HepG2 (cell line): Measurements from ENCODE around the gene PKD1L1. TPM values are rescaled to one million over a fixed set of nuclear protein-coding genes. Genes with fewer than 3 reads are reported as not detected.
A peak's percentile ranks its signal among the peaks of the same experiment; 100 is the strongest.

ENCODE experiments used
- GATAD2A ChIP-seq: IDR thresholded peaks from 2 replicates; pipeline ENCODE4 v1.6.1; 2016
- KLF16 ChIP-seq, 2 experiments: sonication (generic) in 1 of 2; formaldehyde crosslinking in 1 of 2; IDR thresholded peaks; 2 replicates each; pipeline versions ENCODE4 v1.6.1 to v1.8.0; 2016 to 2023; ENCODE audit warnings: missing genetic modification reagents in 2 of 2, missing compliant biosample characterization in 1 of 2
- MXD4 ChIP-seq: IDR thresholded peaks from 2 replicates; pipeline ENCODE4 v1.6.1; 2016; ENCODE audit warnings: mild to moderate bottlenecking, missing biosample characterization, missing genetic modification reagents
- POGZ ChIP-seq: sonication (generic); formaldehyde crosslinking; IDR thresholded peaks from 2 replicates; pipeline ENCODE4 v1.4.0; 2020; ENCODE audit warnings: mild to moderate bottlenecking, missing genetic modification reagents
- RAD21 ChIP-seq: fragments of 450-650 bp; formaldehyde crosslinking; IDR thresholded peaks from 2 replicates; pipeline ENCODE4 v1.5.0; 2020; ENCODE audit warnings: mild to moderate bottlenecking
- SOX13 ChIP-seq, 3 experiments: fragments of 450-650 bp in 1 of 3; sonication (generic) in 1 of 3; formaldehyde crosslinking in 1 of 3; IDR thresholded peaks in 2 of 3; conservative IDR thresholded peaks in 1 of 3; 2 replicates each; pipeline versions ENCODE4 v1.5.0 to v1.6.1; 2016 to 2020; ENCODE audit warnings: antibody characterized with exemption in 1 of 3, mild to moderate bottlenecking in 1 of 3, missing compliant biosample characterization in 1 of 3, missing genetic modification reagents in 1 of 3, moderate library complexity in 1 of 3
- ZKSCAN1 ChIP-seq: fragments of 150-350 bp; IDR thresholded peaks from 2 replicates; pipeline ENCODE4 v1.6.1; 2014; ENCODE audit warnings: low read length
- ZNF275 ChIP-seq: sonication (generic); formaldehyde crosslinking; IDR thresholded peaks from 2 replicates; pipeline ENCODE4 v1.8.0; 2022; ENCODE audit warnings: missing genetic modification reagents, mild to moderate bottlenecking, inconsistent platforms, borderline replicate concordance
- ZNF331 ChIP-seq: sonication (generic); formaldehyde crosslinking; IDR thresholded peaks from 2 replicates; pipeline ENCODE4 v1.4.0; 2020; ENCODE audit warnings: missing genetic modification reagents
- ZNF780A ChIP-seq: sonication (generic); formaldehyde crosslinking; IDR thresholded peaks from 2 replicates; pipeline ENCODE4 v1.8.0; 2022; ENCODE audit warnings: mild to moderate bottlenecking, missing genetic modification reagents, moderate library complexity
- polyA plus RNA-seq, 8 experiments: library from polyadenylated mRNA; depleted of rRNA in 3 of 8; stranded (reverse) in 7 of 8; unstranded in 1 of 8; fragments of >200 nt; fragmentation: Illumina TruSeq in 4 of 8; extraction: Trizol in 4 of 8; gene quantifications; 2 replicates each; pipeline versions ENCODE4 v1.2.1 to v1.2.3, GENCODE V29; 2011 to 2016; ENCODE audit warnings: low read depth in 4 of 8, missing spikeins in 1 of 8, mixed read lengths in 1 of 8; ENCODE audit not compliant: insufficient read depth in 1 of 8
- total RNA-seq, 5 experiments: library from RNA; depleted of rRNA; stranded (reverse); fragments of >200 nt; fragmentation: Illumina TruSeq; extraction: Trizol; gene quantifications; 2 replicates each; pipeline ENCODE4 v1.2.3, GENCODE V29; 2016; ENCODE audit warnings: low read depth in 1 of 5
- TF ChIP-seq, protein P1 (sequence below): sonication (generic); formaldehyde crosslinking; IDR thresholded peaks from 2 replicates; pipeline ENCODE4 v1.4.0; 2020; ENCODE audit warnings: mild to moderate bottlenecking, missing genetic modification reagents
- TF ChIP-seq, protein P2 (sequence below): sonication (generic); formaldehyde crosslinking; IDR thresholded peaks from 2 replicates; pipeline ENCODE4 v1.5.0; 2020; ENCODE audit warnings: mild to moderate bottlenecking, missing genetic modification reagents, borderline replicate concordance
- TF ChIP-seq, protein P3 (sequence below): sonication (generic); formaldehyde crosslinking; IDR thresholded peaks from 2 replicates; pipeline ENCODE4 v1.4.0; 2020; ENCODE audit warnings: mild to moderate bottlenecking, missing genetic modification reagents

The PKD1L1 gene
- total and polyA plus RNA-seq, 2 of the 13 experiments (the other 11 are each of a cell fraction or from before 2014, with no cell fraction given): 0.01 TPM; not detected in 1

DNA sequence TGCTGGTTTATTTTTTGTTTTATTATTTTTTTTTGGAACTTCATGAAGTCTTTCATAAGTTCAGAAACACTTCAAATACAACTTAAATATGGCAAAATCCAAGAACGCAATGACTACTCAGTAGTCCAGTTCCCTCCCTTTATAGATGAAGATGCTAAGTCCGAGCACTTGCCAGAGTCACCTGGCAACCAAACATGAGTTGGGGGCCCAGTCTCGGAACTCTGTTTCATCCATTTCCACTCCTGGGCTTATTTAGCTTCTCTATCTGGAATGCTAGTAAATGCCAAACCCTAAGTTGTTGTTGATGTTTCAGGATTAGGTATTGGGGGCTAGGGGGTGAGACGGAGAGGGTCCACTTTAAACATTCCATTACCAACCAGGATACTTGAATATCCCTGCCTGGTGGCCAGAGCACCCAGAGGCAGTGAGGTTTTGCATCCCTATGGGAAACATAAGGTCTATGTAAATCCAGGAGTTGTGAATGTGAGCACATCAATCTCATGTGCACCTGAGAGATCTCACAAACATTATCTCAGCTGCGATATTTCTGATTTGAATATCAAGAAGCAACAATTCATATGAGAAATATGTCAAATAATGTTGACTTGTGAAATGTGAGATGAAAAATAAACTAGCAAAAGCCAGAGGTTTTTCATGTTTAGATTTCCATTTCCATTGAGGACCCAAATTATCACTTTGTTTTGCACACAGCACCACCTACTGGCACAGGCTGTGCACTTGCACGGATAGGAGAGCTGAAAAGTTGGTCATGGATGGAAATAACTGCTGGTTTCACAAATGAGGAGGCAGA lies 129.3 kb downstream of the PKD1L1 start (continued):
- TF ChIP-seq ZNF331 (CRISPR knock-in tag) (0 out of 2 replicates have a peak, but pooled peaks have one; percentile 11), POGZ (no peak), GATAD2A (CRISPR knock-in tag) (peak; percentile 55), KLF16 (CRISPR knock-in tag; IDR thresholded peaks at IDR 0.05) (peak in 1 of 2 experiments; percentile 64; a peak in 1 of 4 replicates), ZNF275 (no peak), ZKSCAN1 (no peak), SOX13 (IDR thresholded peaks at IDR 0.05) (no peak), SOX13 (CRISPR knock-in tag; conservative IDR thresholded peaks at IDR 0.05 in 1 of 2, IDR thresholded peaks at IDR 0.05 in 1 of 2) (peak in 1 of 2 experiments; percentile 15; a peak in 1 of 4 replicates), RAD21 (peak; percentile 90), MXD4 (CRISPR knock-in tag) (no peak), ZNF780A (CRISPR knock-in tag) (no peak)
- TF ChIP-seq, protein P1, sequence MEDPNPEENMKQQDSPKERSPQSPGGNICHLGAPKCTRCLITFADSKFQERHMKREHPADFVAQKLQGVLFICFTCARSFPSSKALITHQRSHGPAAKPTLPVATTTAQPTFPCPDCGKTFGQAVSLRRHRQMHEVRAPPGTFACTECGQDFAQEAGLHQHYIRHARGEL (CRISPR knock-in tag): no peak
- TF ChIP-seq, protein P2, sequence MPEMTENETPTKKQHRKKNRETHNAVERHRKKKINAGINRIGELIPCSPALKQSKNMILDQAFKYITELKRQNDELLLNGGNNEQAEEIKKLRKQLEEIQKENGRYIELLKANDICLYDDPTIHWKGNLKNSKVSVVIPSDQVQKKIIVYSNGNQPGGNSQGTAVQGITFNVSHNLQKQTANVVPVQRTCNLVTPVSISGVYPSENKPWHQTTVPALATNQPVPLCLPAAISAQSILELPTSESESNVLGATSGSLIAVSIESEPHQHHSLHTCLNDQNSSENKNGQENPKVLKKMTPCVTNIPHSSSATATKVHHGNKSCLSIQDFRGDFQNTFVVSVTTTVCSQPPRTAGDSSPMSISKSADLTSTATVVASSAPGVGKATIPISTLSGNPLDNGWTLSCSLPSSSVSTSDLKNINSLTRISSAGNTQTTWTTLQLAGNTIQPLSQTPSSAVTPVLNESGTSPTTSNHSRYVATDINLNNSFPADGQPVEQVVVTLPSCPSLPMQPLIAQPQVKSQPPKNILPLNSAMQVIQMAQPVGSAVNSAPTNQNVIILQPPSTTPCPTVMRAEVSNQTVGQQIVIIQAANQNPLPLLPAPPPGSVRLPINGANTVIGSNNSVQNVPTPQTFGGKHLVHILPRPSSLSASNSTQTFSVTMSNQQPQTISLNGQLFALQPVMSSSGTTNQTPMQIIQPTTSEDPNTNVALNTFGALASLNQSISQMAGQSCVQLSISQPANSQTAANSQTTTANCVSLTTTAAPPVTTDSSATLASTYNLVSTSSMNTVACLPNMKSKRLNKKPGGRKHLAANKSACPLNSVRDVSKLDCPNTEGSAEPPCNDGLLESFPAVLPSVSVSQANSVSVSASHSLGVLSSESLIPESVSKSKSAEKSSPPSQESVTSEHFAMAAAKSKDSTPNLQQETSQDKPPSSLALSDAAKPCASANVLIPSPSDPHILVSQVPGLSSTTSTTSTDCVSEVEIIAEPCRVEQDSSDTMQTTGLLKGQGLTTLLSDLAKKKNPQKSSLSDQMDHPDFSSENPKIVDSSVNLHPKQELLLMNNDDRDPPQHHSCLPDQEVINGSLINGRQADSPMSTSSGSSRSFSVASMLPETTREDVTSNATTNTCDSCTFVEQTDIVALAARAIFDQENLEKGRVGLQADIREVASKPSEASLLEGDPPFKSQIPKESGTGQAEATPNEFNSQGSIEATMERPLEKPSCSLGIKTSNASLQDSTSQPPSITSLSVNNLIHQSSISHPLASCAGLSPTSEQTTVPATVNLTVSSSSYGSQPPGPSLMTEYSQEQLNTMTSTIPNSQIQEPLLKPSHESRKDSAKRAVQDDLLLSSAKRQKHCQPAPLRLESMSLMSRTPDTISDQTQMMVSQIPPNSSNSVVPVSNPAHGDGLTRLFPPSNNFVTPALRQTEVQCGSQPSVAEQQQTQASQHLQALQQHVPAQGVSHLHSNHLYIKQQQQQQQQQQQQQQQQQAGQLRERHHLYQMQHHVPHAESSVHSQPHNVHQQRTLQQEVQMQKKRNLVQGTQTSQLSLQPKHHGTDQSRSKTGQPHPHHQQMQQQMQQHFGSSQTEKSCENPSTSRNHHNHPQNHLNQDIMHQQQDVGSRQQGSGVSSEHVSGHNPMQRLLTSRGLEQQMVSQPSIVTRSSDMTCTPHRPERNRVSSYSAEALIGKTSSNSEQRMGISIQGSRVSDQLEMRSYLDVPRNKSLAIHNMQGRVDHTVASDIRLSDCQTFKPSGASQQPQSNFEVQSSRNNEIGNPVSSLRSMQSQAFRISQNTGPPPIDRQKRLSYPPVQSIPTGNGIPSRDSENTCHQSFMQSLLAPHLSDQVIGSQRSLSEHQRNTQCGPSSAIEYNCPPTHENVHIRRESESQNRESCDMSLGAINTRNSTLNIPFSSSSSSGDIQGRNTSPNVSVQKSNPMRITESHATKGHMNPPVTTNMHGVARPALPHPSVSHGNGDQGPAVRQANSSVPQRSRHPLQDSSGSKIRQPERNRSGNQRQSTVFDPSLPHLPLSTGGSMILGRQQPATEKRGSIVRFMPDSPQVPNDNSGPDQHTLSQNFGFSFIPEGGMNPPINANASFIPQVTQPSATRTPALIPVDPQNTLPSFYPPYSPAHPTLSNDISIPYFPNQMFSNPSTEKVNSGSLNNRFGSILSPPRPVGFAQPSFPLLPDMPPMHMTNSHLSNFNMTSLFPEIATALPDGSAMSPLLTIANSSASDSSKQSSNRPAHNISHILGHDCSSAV: no peak
- TF ChIP-seq, protein P3, sequence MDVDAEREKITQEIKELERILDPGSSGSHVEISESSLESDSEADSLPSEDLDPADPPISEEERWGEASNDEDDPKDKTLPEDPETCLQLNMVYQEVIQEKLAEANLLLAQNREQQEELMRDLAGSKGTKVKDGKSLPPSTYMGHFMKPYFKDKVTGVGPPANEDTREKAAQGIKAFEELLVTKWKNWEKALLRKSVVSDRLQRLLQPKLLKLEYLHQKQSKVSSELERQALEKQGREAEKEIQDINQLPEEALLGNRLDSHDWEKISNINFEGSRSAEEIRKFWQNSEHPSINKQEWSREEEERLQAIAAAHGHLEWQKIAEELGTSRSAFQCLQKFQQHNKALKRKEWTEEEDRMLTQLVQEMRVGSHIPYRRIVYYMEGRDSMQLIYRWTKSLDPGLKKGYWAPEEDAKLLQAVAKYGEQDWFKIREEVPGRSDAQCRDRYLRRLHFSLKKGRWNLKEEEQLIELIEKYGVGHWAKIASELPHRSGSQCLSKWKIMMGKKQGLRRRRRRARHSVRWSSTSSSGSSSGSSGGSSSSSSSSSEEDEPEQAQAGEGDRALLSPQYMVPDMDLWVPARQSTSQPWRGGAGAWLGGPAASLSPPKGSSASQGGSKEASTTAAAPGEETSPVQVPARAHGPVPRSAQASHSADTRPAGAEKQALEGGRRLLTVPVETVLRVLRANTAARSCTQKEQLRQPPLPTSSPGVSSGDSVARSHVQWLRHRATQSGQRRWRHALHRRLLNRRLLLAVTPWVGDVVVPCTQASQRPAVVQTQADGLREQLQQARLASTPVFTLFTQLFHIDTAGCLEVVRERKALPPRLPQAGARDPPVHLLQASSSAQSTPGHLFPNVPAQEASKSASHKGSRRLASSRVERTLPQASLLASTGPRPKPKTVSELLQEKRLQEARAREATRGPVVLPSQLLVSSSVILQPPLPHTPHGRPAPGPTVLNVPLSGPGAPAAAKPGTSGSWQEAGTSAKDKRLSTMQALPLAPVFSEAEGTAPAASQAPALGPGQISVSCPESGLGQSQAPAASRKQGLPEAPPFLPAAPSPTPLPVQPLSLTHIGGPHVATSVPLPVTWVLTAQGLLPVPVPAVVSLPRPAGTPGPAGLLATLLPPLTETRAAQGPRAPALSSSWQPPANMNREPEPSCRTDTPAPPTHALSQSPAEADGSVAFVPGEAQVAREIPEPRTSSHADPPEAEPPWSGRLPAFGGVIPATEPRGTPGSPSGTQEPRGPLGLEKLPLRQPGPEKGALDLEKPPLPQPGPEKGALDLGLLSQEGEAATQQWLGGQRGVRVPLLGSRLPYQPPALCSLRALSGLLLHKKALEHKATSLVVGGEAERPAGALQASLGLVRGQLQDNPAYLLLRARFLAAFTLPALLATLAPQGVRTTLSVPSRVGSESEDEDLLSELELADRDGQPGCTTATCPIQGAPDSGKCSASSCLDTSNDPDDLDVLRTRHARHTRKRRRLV (CRISPR knock-in tag): no peak
